ENCODE data around the gene CREB3L4.

- TF ChIP-seq, protein P1, sequence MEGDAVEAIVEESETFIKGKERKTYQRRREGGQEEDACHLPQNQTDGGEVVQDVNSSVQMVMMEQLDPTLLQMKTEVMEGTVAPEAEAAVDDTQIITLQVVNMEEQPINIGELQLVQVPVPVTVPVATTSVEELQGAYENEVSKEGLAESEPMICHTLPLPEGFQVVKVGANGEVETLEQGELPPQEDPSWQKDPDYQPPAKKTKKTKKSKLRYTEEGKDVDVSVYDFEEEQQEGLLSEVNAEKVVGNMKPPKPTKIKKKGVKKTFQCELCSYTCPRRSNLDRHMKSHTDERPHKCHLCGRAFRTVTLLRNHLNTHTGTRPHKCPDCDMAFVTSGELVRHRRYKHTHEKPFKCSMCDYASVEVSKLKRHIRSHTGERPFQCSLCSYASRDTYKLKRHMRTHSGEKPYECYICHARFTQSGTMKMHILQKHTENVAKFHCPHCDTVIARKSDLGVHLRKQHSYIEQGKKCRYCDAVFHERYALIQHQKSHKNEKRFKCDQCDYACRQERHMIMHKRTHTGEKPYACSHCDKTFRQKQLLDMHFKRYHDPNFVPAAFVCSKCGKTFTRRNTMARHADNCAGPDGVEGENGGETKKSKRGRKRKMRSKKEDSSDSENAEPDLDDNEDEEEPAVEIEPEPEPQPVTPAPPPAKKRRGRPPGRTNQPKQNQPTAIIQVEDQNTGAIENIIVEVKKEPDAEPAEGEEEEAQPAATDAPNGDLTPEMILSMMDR (CRISPR knock-in tag; IDR thresholded peaks at IDR 0.05): no peak
- TF ChIP-seq, protein P2, sequence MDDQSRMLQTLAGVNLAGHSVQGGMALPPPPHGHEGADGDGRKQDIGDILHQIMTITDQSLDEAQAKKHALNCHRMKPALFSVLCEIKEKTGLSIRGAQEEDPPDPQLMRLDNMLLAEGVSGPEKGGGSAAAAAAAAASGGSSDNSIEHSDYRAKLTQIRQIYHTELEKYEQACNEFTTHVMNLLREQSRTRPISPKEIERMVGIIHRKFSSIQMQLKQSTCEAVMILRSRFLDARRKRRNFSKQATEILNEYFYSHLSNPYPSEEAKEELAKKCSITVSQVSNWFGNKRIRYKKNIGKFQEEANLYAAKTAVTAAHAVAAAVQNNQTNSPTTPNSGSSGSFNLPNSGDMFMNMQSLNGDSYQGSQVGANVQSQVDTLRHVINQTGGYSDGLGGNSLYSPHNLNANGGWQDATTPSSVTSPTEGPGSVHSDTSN (CRISPR knock-in tag; IDR thresholded peaks at IDR 0.05; ENCODE audit: borderline replicate concordance): no peak
- TF ChIP-seq, protein P3, sequence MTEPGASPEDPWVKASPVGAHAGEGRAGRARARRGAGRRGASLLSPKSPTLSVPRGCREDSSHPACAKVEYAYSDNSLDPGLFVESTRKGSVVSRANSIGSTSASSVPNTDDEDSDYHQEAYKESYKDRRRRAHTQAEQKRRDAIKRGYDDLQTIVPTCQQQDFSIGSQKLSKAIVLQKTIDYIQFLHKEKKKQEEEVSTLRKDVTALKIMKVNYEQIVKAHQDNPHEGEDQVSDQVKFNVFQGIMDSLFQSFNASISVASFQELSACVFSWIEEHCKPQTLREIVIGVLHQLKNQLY (CRISPR knock-in tag; IDR thresholded peaks at IDR 0.05): no peak
- TF ChIP-seq ARNT (IDR thresholded peaks at IDR 0.05) (no peak), FOXJ3 (CRISPR knock-in tag; IDR thresholded peaks at IDR 0.05; ENCODE audit: borderline replicate concordance) (no peak), CREB1 (IDR thresholded peaks at IDR 0.05) (no peak), CREB1 (CRISPR knock-in tag; IDR thresholded peaks at IDR 0.05) (no peak), FOXA1 (IDR thresholded peaks at IDR 0.05) (no peak), FOXA1 (CRISPR knock-in tag; IDR thresholded peaks at IDR 0.05) (no peak)
Measured at GRCh38 chr1:153954826-153955225, 12.9 kb upstream of the CREB3L4 start.

Measured in HepG2 (cell line).